Esophagus muscularis mucosa (tissue), 4 donors: ENCODE results near the gene EIF4G2. TPM values are rescaled to one million over a fixed set of nuclear protein-coding genes. Genes with fewer than 3 reads are reported as not detected.

Experiments
- DNase-seq: peaks from one replicate; pipeline ENCODE4 v3.0.0-alpha.2; 2017; ENCODE audit errors: extremely low spot score
- H3K27ac ChIP-seq, 4 donors: fragments of 200-600 bp; sonication (generic); replicated peaks in 1 of 4; 1 replicate in 3 of 4; 2 replicates in 1 of 4; pipeline ENCODE4 v1.5.1; 2016 to 2019; ENCODE audit warnings: mild to moderate bottlenecking in 1 of 4
- H3K27me3 ChIP-seq, 4 donors: fragments of 200-600 bp; sonication (generic); one replicate each; pipeline versions ENCODE4 v1.5.1 to v1.6.0; 2016 to 2019
- H3K36me3 ChIP-seq, 4 donors: fragments of 200-600 bp; sonication (generic); one replicate each; pipeline ENCODE4 v1.5.1; 2016 to 2019
- H3K4me1 ChIP-seq, 4 donors: fragments of 200-600 bp; sonication (generic); one replicate each; pipeline ENCODE4 v1.5.1; 2016 to 2019
- H3K4me3 ChIP-seq, 4 donors: fragments of 200-600 bp; sonication (generic); 1 replicate in 2 of 4; 2 replicates in 2 of 4; pipeline ENCODE4 v1.5.1; 2016 to 2019; ENCODE audit warnings: mild to moderate bottlenecking in 4 of 4, moderate library complexity in 1 of 4
- H3K9me3 ChIP-seq, 4 donors: fragments of 200-600 bp; sonication (generic); 1 replicate in 3 of 4; 2 replicates in 1 of 4; pipeline ENCODE4 v1.5.1; 2016 to 2019
- EP300 ChIP-seq: sonication (generic); formaldehyde crosslinking; IDR thresholded peaks from one replicate; pipeline ENCODE4 v1.6.1; 2017; ENCODE audit warnings: antibody characterized with exemption
- POLR2A ChIP-seq: fragments of 450-650 bp; IDR thresholded peaks from one replicate; pipeline ENCODE4 v1.6.1; 2017; ENCODE audit warnings: antibody characterized with exemption, moderate library complexity, mild to moderate bottlenecking, low read depth
- POLR2AphosphoS5 ChIP-seq, 2 donors: sonication (generic); formaldehyde crosslinking; IDR thresholded peaks; one replicate each; pipeline ENCODE4 v1.6.1; 2017; ENCODE audit warnings: antibody characterized with exemption in 2 of 2
- WGBS: methylation state at CpG from one replicate; pipeline ENCODE4 v1.1.5; 2018; 5-methylcytosine and 5-hydroxymethylcytosine counted together
- intact Hi-C: fragments of 100-400 bp; cut with DNase I; formaldehyde crosslinking; loops from one replicate; pipeline ENCODE4 v1.15.1; 2023
- total RNA-seq, 4 donors: library from RNA; depleted of rRNA; stranded (reverse); fragments of >200 nt; gene quantifications; one replicate each; pipeline versions ENCODE4 v1.1.0 to v1.2.1, GENCODE V29; 2016
- TF ChIP-seq, protein P1 (sequence below), 3 experiments: fragments of 200-600 bp in 2 of 3; fragments of 450-650 bp in 1 of 3; sonication (generic) in 2 of 3; IDR thresholded peaks; one replicate each; pipeline ENCODE4 v1.5.1; 2017 to 2019; ENCODE audit warnings: antibody characterized with exemption in 3 of 3, mild to moderate bottlenecking in 2 of 3, moderate library complexity in 1 of 3

The EIF4G2 gene
- total RNA-seq, 4 donors from 2014 or later = 508 to 734 (median 592) TPM

GRCh38 chr11:10784232-10785145, 24.2 kb downstream of the EIF4G2 start:
- Histone ChIP-seq H3K4me1 (peaks cover 0 to 23% (median 0%) of the 10 kb centered on the region in 4 donors), H3K4me3 (no peak overlapping the region), H3K27me3 (no peaks in the 10 kb centered on the region), H3K36me3 (peaks cover 0 to 6% (median 4%) of the 10 kb centered on the region in 4 donors), H3K9me3 (no peaks in the 10 kb centered on the region), H3K27ac (no peak overlapping the region)
- intact Hi-C loops = no loop called here
- 71% methylated on average over 9 of the region's 10 CpGs for whole genome bisulfite sequencing
- TF ChIP-seq, protein P1, sequence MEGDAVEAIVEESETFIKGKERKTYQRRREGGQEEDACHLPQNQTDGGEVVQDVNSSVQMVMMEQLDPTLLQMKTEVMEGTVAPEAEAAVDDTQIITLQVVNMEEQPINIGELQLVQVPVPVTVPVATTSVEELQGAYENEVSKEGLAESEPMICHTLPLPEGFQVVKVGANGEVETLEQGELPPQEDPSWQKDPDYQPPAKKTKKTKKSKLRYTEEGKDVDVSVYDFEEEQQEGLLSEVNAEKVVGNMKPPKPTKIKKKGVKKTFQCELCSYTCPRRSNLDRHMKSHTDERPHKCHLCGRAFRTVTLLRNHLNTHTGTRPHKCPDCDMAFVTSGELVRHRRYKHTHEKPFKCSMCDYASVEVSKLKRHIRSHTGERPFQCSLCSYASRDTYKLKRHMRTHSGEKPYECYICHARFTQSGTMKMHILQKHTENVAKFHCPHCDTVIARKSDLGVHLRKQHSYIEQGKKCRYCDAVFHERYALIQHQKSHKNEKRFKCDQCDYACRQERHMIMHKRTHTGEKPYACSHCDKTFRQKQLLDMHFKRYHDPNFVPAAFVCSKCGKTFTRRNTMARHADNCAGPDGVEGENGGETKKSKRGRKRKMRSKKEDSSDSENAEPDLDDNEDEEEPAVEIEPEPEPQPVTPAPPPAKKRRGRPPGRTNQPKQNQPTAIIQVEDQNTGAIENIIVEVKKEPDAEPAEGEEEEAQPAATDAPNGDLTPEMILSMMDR (IDR thresholded peaks at IDR 0.05) = no peak
- TF ChIP-seq POLR2A = no peak
- no peak for TF ChIP-seq POLR2AphosphoS5 (IDR thresholded peaks at IDR 0.05)
- TF ChIP-seq EP300 = no peak
- DNase-seq = no peak

GRCh38 chr11:10780040-10780439, 28.7 kb downstream of the EIF4G2 start:
- Histone ChIP-seq H3K27me3 (no peaks in the 10 kb centered on the region), H3K9me3 (no peaks in the 10 kb centered on the region), H3K36me3 (peaks cover 24 to 47% (median 29%) of the 10 kb centered on the region in 4 donors), H3K27ac (no peak overlapping the region), H3K4me1 (peaks cover 14 to 30% (median 21%) of the 10 kb centered on the region in 4 donors), H3K4me3 (no peak overlapping the region)
- TF ChIP-seq, protein P1 (IDR thresholded peaks at IDR 0.05) = no peak
- TF ChIP-seq POLR2AphosphoS5 (IDR thresholded peaks at IDR 0.05) (no peak), POLR2A (no peak), EP300 (no peak)
- 100% methylated on average over 2 of the region's 2 CpGs for WGBS
- DNase-seq = no peak
- intact Hi-C loops = no loop called here

GRCh38 chr11:10779086-10779485, 29.6 kb downstream of the EIF4G2 start:
- Histone ChIP-seq H3K27me3 (no peaks in the 10 kb centered on the region), H3K36me3 (peaks cover 33 to 56% (median 39%) of the 10 kb centered on the region in 4 donors), H3K4me1 (peaks cover 14 to 25% (median 19%) of the 10 kb centered on the region in 4 donors), H3K9me3 (no peaks in the 10 kb centered on the region), H3K4me3 (no peak overlapping the region), H3K27ac (peak overlapping the region; percentile 66 to 79 (median 73))
- intact Hi-C loops = no loop called here
- TF ChIP-seq POLR2A (no peak), EP300 (no peak), POLR2AphosphoS5 (IDR thresholded peaks at IDR 0.05) (no peak)
- TF ChIP-seq, protein P1 (IDR thresholded peaks at IDR 0.05) = no peak
- no peak for DNase-seq
- WGBS = 45% methylated on average over 1 of the region's 1 CpG

GRCh38 chr11:10778217-10778970, 30.3 kb downstream of the EIF4G2 start:
- no peak overlapping the region for H3K4me3 ChIP-seq
- no peaks in the 10 kb centered on the region for H3K27me3 ChIP-seq
- intact Hi-C loops = no loop called here
- DNase-seq = no peak
- WGBS = 58% methylated on average over 13 of the region's 13 CpGs
- H3K9me3 ChIP-seq = no peaks in the 10 kb centered on the region
- peaks cover 40 to 63% (median 46%) of the 10 kb centered on the region in 4 donors for H3K36me3 ChIP-seq
- TF ChIP-seq EP300 (no peak), POLR2AphosphoS5 (IDR thresholded peaks at IDR 0.05) (peak; percentile 65 to 70)
- TF ChIP-seq, protein P1 (IDR thresholded peaks at IDR 0.05) = no peak
- H3K27ac ChIP-seq = peak overlapping the region; percentile 73 to 79 (median 74)
- H3K4me1 ChIP-seq = peaks cover 14 to 25% (median 16%) of the 10 kb centered on the region in 4 donors
